Transverse colon (tissue), 4 donors: ENCODE measurements around the gene MPRIP. TPM values are rescaled to one million over a fixed set of nuclear protein-coding genes. Genes with fewer than 3 reads are reported as not detected.

Source experiments
- DNase-seq: peaks from one replicate; pipeline ENCODE4 v3.0.0-alpha.2; 2019
- H3K27ac ChIP-seq, 4 donors: fragments of 200-600 bp; sonication (generic); 2 replicates each; pipeline ENCODE4 v1.5.1; 2016 to 2018; ENCODE audit warnings: inconsistent platforms in 4 of 4
- H3K27me3 ChIP-seq: fragments of 200-600 bp; sonication (generic); 2 replicates; pipeline ENCODE4 v1.5.1; 2017; ENCODE audit warnings: inconsistent platforms
- H3K36me3 ChIP-seq, 4 donors: fragments of 200-600 bp; sonication (generic); 2 replicates each; pipeline ENCODE4 v1.5.1; 2017 to 2019; ENCODE audit warnings: inconsistent platforms in 4 of 4
- H3K4me1 ChIP-seq, 4 donors: fragments of 200-600 bp; sonication (generic); 2 replicates each; pipeline ENCODE4 v1.5.1; 2017 to 2020; ENCODE audit warnings: inconsistent platforms in 4 of 4
- H3K4me3 ChIP-seq, 4 donors: fragments of 200-600 bp; sonication (generic); 1 replicate in 1 of 4; 2 replicates in 3 of 4; pipeline versions ENCODE4 v1.5.1 to v1.6.1; 2017 to 2019; ENCODE audit warnings: inconsistent platforms in 4 of 4
- H3K9me3 ChIP-seq, 2 donors: fragments of 200-600 bp; sonication (generic); 2 replicates each; pipeline ENCODE4 v1.5.1; 2017 to 2019; ENCODE audit warnings: inconsistent platforms in 2 of 2
- EP300 ChIP-seq: sonication (generic); formaldehyde crosslinking; IDR thresholded peaks from one replicate; pipeline ENCODE4 v1.6.1; 2017; ENCODE audit warnings: antibody characterized with exemption, low read depth
- POLR2A ChIP-seq: fragments of 450-650 bp; IDR thresholded peaks from one replicate; pipeline ENCODE4 v1.6.1; 2016; ENCODE audit warnings: antibody characterized with exemption, mild to moderate bottlenecking, moderate library complexity
- POLR2AphosphoS5 ChIP-seq, 3 donors: sonication (generic); formaldehyde crosslinking; IDR thresholded peaks; one replicate each; pipeline ENCODE4 v1.6.1; 2016; ENCODE audit warnings: antibody characterized with exemption in 3 of 3
- WGBS, 2 donors: methylation state at CpG; one replicate each; pipeline ENCODE4 v1.1.5; 2018; ENCODE audit warnings: low coverage in 1 of 2; 5-methylcytosine and 5-hydroxymethylcytosine counted together
- in situ Hi-C, 4 donors: fragments of 200-750 bp; cut with MboI; loops; one replicate each; pipeline versions ENCODE4 v1.15.0 to v1.15.1; 2017; ENCODE audit warnings: low sequenced_read_pairs in 3 of 4, low pct_ligation_motif_present in 1 of 4, low pct_unique_long_range_greater_than_20kb in 1 of 4
- intact Hi-C: fragments of 100-400 bp; cut with DNase I; formaldehyde crosslinking; loops from one replicate; pipeline ENCODE4 v1.15.1; 2023; ENCODE audit warnings: low total_unique reads
- total RNA-seq, 4 donors: library from RNA; depleted of rRNA; stranded (reverse); fragments of >200 nt; gene quantifications; one replicate each; pipeline ENCODE4 v1.1.0, GENCODE V29; 2016
- TF ChIP-seq, protein P1 (sequence below), 5 experiments: fragments of 200-600 bp in 3 of 5; fragments of 450-650 bp in 2 of 5; sonication (generic) in 3 of 5; IDR thresholded peaks; 1 replicate in 2 of 5; 2 replicates in 3 of 5; pipeline ENCODE4 v1.5.1; 2016 to 2017; ENCODE audit warnings: antibody characterized with exemption in 5 of 5, inconsistent platforms in 3 of 5, mild to moderate bottlenecking in 2 of 5, moderate library complexity in 1 of 5

Gene MPRIP
- total RNA-seq, 4 donors from 2014 or later = 124 to 368 (median 158) TPM

DNA sequence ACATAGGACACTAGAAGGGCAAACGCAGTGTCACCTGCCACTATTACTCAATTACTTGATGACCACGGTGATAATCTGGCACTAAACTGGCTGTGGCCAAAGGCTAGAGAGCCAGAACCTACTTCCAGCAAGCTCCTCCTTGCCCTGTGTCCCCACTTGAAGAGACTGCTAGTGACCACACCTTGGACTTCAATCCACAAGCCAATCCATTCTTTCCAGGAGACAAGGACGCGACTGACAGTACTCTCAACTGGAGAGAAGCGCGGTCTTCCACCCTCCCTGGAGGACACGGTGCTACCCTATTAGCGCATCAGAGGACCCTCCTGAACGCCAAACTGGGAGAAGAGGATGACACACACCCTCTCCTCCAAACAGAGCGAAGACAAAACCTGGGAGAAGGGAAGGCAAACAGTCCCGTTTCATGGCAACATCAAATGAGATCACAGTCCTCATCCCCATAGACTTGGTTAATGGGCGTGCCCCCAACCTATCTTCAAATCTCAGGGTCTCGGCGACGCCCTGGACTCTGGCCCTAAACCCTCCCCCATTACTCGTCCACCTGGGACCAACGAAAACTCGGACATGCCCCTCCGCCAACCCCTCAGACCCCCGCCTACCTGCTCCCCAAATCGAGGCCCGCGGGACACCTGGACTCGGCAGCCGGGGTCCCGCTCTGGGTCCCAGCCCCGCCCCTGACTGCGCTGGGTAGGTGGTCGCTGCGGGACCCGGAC, 194.2 kb downstream of the MPRIP start:
- Histone ChIP-seq H3K4me3 (peak overlapping the region; percentile 76 to 97 (median 89)), H3K27me3 (no peaks in the 10 kb centered on the region), H3K27ac (peak overlapping the region; percentile 88 to 96 (median 90)), H3K9me3 (no peaks in the 10 kb centered on the region), H3K4me1 (peaks cover 10 to 46% (median 16%) of the 10 kb centered on the region in 4 donors), H3K36me3 (peaks cover 0 to 13% (median 2%) of the 10 kb centered on the region in 4 donors)
- in situ Hi-C loops (no loop called here), intact Hi-C loops (loop anchor here (10.0 kb wide), 1 partner anchor 92 kb away; no protein-coding TSS in a partner anchor)
- TF ChIP-seq POLR2A (peak; percentile 48), EP300 (no peak), POLR2AphosphoS5 (IDR thresholded peaks at IDR 0.05) (peak in 2 of 3 donors; percentile 79 to 83)
- TF ChIP-seq, protein P1, sequence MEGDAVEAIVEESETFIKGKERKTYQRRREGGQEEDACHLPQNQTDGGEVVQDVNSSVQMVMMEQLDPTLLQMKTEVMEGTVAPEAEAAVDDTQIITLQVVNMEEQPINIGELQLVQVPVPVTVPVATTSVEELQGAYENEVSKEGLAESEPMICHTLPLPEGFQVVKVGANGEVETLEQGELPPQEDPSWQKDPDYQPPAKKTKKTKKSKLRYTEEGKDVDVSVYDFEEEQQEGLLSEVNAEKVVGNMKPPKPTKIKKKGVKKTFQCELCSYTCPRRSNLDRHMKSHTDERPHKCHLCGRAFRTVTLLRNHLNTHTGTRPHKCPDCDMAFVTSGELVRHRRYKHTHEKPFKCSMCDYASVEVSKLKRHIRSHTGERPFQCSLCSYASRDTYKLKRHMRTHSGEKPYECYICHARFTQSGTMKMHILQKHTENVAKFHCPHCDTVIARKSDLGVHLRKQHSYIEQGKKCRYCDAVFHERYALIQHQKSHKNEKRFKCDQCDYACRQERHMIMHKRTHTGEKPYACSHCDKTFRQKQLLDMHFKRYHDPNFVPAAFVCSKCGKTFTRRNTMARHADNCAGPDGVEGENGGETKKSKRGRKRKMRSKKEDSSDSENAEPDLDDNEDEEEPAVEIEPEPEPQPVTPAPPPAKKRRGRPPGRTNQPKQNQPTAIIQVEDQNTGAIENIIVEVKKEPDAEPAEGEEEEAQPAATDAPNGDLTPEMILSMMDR (IDR thresholded peaks at IDR 0.05) = no peak
- DNase-seq = peak; percentile 34
- 1% methylated on average over 23 of the region's 31 CpGs; no CpG with 5 or more reads in 1 of the 2 donors for WGBS, 2 donors

DNA sequence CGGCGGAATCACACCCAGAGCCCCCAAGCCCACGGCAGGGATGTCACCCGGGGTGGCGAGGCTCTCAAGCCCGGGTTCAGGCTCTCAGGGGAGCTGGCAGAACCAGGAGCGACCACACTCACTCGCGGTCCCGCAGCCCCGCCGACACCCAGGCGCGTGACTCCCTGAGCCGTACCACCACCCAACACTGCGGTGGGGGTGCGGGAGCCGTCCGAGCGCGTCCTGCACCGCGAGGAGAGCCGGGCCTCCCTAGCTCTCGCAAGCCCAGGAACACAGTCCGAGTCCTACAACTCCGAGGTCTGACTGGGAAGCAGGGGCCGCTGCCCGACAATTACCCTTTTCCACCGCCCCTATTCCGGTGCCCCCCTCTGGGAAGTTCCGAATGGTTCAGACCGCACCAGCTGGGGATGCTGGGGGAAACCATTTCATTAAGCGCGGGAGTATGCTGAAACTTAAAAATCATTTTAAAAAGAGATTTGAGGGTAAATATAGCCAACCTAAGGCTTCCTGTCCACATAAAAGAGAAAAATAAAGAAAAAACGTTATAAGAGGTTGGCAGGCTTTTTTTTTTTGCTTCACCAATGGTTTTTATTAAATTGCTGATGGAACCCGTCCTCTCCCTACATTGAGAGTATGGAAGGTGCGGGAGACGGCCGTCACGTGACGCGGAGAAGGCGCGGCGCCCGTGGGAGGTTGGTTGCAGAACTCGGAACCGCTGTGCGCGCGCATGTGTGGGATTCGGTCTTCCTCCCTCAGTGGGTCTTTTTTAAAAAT, 195.0 kb downstream of the MPRIP start, which contains the start of gene FLCN:
Gene FLCN, minus strand, starts transcription at position 143 of the 774 bp plus-strand sequence. CDS start 9,031 bp downstream, outside the sequence.
- H3K27ac ChIP-seq = peak within 1 kb of the TSS; percentile 88 to 96 (median 90)
- peaks cover 10 to 41% (median 16%) of the 10 kb centered on the region in 4 donors for H3K4me1 ChIP-seq
- intact Hi-C loops (loop anchor here (10.0 kb wide), 1 partner anchor 92 kb away; no protein-coding TSS in a partner anchor), in situ Hi-C loops (no loop called here)
- H3K27me3 ChIP-seq = no peaks in the 10 kb centered on the region
- TF ChIP-seq, protein P1 (IDR thresholded peaks at IDR 0.05) = peak in 1 of 5 experiments; percentile 35
- TF ChIP-seq POLR2A (peak; percentile 76), EP300 (no peak), POLR2AphosphoS5 (IDR thresholded peaks at IDR 0.05) (peak; percentile 86 to 92 (median 90))
- WGBS, 2 donors = 0 to 1% methylated on average over 23 to 47 of the region's 53 CpGs
- DNase-seq = peak; percentile 92
- peaks cover 0 to 7% (median 0%) of the 10 kb centered on the region in 4 donors for H3K36me3 ChIP-seq
- peak within 1 kb of the TSS; percentile 76 to 97 (median 89) for H3K4me3 ChIP-seq
- no peaks in the 10 kb centered on the region for H3K9me3 ChIP-seq

DNA sequence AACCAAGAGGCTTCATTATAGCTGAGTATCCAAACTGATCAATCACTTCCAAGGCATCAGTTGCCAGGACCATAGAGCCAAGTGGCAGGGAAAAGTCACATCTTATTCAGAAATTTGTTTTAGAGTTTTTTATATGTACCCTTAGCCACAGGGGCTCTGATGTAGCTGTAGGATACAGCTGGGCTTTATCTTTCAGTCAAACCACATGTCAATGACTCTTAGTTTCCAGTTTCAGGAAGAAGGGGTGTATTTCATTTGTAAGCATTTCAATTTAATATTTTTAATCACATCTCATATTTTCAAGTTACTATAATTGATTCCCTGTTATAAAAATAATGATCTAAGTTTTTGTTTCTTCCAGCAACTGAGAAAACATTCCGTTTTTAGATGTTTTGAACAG, 197.6 kb downstream of the MPRIP start:
- Histone ChIP-seq H3K27me3 (no peaks in the 10 kb centered on the region), H3K36me3 (no peaks in the 10 kb centered on the region), H3K27ac (no peak overlapping the region), H3K9me3 (no peaks in the 10 kb centered on the region), H3K4me1 (peaks cover 10 to 23% (median 16%) of the 10 kb centered on the region in 4 donors), H3K4me3 (no peak overlapping the region)
- TF ChIP-seq POLR2AphosphoS5 (IDR thresholded peaks at IDR 0.05) = no peak
- TF ChIP-seq, protein P1 (IDR thresholded peaks at IDR 0.05) = no peak
- no peak for TF ChIP-seq POLR2A
- no peak for TF ChIP-seq EP300
- in situ Hi-C loops (no loop called here), intact Hi-C loops (loop anchor here (10.0 kb wide), 1 partner anchor 95 kb away; no protein-coding TSS in a partner anchor)
- WGBS, 2 donors = 63 to 87% methylated on average over 1 of the region's 1 CpG
- no peak for DNase-seq

DNA sequence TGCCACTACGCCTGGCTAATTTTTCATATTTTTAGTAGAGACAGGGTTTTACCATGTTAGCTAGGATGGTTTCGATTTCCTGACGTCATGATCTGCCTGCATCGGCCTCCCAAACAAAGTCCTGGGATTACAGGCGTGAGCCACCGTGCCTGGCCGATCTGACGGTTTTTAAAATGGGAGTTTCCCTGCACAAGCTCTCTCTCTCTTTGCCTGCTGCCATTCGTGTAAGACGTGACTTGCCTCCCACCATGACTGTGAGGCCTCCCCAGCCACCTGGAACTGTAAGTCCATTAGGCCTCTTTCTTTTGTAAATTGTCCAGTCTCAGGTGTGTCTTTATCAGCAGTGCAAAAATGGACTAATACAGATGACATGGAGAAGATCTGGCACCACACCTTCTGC, 199.4 kb downstream of the MPRIP start:
- in situ Hi-C loops (no loop called here), intact Hi-C loops (no loop called here)
- Histone ChIP-seq H3K9me3 (no peaks in the 10 kb centered on the region), H3K36me3 (peaks cover 0 to 13% (median 6%) of the 10 kb centered on the region in 4 donors), H3K27me3 (no peaks in the 10 kb centered on the region), H3K4me1 (peaks cover 0 to 10% (median 6%) of the 10 kb centered on the region in 4 donors), H3K4me3 (no peak overlapping the region), H3K27ac (no peak overlapping the region)
- no peak for DNase-seq
- TF ChIP-seq POLR2AphosphoS5 (IDR thresholded peaks at IDR 0.05) (no peak), EP300 (no peak), POLR2A (no peak)
- TF ChIP-seq, protein P1 (IDR thresholded peaks at IDR 0.05) = no peak
- 81 to 83% methylated on average over 8 to 10 of the region's 10 CpGs for WGBS, 2 donors
